Activated T-helper 1 cell treated with anti-CD3 and anti-CD28 coated beads, Interleukin-12 subunit alpha, Interleukin-12 subunit beta, Interleukin-2, Interleukin-4 antibody, amounts not matched to agents 30 ng/mL and 10 ng/mL and 1 ng/mL, durations not matched to agents 14 hours and 24 hours and 36 hours (primary cell): ENCODE data around the gene TMSB10. TPM values are rescaled to one million over a fixed set of nuclear protein-coding genes. Genes with fewer than 3 reads are reported as not detected.

Source experiments
- DNase-seq: peaks from one replicate; pipeline ENCODE4 v3.0.0; 2021; ENCODE audit warnings: low spot score
- H3K27ac Mint-ChIP-seq: one replicate; pipeline ENCODE4 v1.8.0; 2021; ENCODE audit warnings: mild to moderate bottlenecking, mixed read lengths
- H3K27me3 Mint-ChIP-seq: one replicate; pipeline ENCODE4 v1.8.0; 2022; ENCODE audit warnings: mild to moderate bottlenecking, moderate library complexity, mixed read lengths; ENCODE audit not compliant: insufficient read depth
- H3K36me3 Mint-ChIP-seq: one replicate; pipeline ENCODE4 v1.8.0; 2021; ENCODE audit warnings: low read depth, mixed read lengths
- H3K4me1 Mint-ChIP-seq: one replicate; pipeline ENCODE4 v1.8.0; 2021; ENCODE audit warnings: low read depth, mixed read lengths
- H3K4me3 Mint-ChIP-seq: one replicate; pipeline ENCODE4 v1.8.0; 2021; ENCODE audit warnings: mild to moderate bottlenecking, moderate library complexity, mixed read lengths
- H3K9me3 Mint-ChIP-seq: one replicate; pipeline ENCODE4 v1.8.0; 2021; ENCODE audit warnings: mixed read lengths
- intact Hi-C: fragments of 100-400 bp; cut with micrococcal nuclease; formaldehyde crosslinking; loops from one replicate; pipeline ENCODE4 v1.15.1; 2024
- total RNA-seq: library from RNA; stranded (reverse); gene quantifications from 2 replicates; pipeline ENCODE4 v1.2.3, GENCODE V29; 2022

The TMSB10 gene
- total RNA-seq, 1 donor from 2014 or later: 2,510 TPM

DNA sequence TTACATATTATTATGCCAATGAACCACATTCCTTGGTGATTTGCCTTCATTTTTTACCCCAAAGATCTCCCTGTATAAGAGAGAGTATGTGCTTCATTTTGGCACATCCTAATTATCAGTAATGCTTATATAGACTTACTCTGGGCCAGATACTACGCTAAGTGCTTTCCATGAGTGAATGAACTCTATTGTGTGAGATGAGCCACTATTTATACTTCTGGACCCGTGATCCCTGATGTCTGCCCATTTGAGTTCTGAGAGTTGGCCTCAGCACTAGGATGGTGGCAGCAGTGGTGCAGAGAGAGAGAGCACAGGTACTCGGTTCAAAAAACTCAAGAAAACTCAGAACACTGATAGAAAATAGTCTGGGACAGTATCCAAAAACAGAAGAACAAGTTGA is 48.1 kb downstream of the TMSB10 start:
- H3K4me1 Mint-ChIP-seq: peaks cover 15% of the 10 kb centered on the region
- H3K27ac Mint-ChIP-seq: no peak overlapping the region
- H3K9me3 Mint-ChIP-seq: no peaks in the 10 kb centered on the region
- peaks cover 22% of the 10 kb centered on the region for H3K36me3 Mint-ChIP-seq
- intact Hi-C loops: no loop called here
- no peaks in the 10 kb centered on the region for H3K27me3 Mint-ChIP-seq
- H3K4me3 Mint-ChIP-seq: no peak overlapping the region
- DNase-seq: no peak

DNA sequence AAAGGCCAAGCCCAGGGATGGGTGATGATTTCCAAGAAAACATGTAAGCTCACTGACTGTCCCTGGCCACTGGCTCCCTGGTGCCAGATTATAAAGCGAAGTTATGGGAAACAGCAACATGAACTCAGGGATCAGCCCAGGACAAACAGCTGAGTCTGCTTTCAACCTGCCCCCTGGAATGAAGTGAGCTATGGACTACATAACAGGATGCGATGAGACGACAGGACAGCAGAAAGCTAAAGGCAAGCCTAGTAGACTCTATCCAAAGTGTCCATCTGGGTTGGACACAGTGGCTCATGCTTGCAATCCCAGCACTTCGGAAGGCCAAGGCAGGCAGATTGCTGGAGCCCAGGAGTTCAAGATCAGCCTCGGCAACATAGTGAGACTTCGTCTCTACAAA is 48.9 kb downstream of the TMSB10 start:
- no peak for DNase-seq
- no peak overlapping the region for H3K4me3 Mint-ChIP-seq
- H3K9me3 Mint-ChIP-seq: no peaks in the 10 kb centered on the region
- H3K27me3 Mint-ChIP-seq: no peaks in the 10 kb centered on the region
- intact Hi-C loops: no loop called here
- H3K27ac Mint-ChIP-seq: no peak overlapping the region
- H3K4me1 Mint-ChIP-seq: peaks cover 17% of the 10 kb centered on the region
- H3K36me3 Mint-ChIP-seq: peaks cover 22% of the 10 kb centered on the region

Other genes with a start within 250 kb of the TMSB10 start
- 62.1 and 62.2 TPM in 2 replicates for gene TRABD2A, start 24.6 kb upstream of the TMSB10 start, total RNA-seq
- 98.1 and 108 TPM in 2 replicates for gene KCMF1, start 65.5 kb downstream of the TMSB10 start, total RNA-seq
- gene TCF7L1, start 227.7 kb downstream of the TMSB10 start, total RNA-seq: not detected in 2 replicates